ENCODE data around the gene RAB44.

The RAB44 gene

DNA sequence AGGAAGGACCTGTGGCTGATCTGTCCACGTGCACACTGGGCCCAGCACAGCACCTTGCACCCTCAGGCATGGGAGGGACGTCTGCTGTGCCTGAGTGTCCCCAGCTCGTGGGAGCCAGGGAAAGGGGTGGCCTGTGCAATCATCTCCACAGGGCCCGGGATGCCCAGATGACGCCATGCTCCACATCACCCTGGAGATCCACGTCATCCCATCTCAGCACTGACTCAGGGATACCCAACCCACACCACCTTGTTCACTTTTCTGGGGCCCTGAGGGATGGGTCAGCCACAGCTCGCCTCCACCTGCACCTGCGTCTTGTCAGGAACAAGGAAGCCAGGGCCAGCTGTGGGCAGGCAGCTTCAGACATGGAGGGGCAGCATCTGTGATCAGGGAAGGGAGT is 48.2 kb downstream of the RAB44 start:
- no peak for DNase-seq (ENCODE audit: low spot score)
- no peak overlapping the region for H3K27ac ChIP-seq
- ChIA-PET POLR2A (ENCODE audit: low non-redundant PET) (no interaction called here), CTCF (interaction anchor here (0.6 to 1.7 kb wide), 2 partner anchors 13 to 22 kb away, joined by 3 to 6 read pairs; no protein-coding TSS in a partner anchor)
- TF ChIP-seq, protein P1, sequence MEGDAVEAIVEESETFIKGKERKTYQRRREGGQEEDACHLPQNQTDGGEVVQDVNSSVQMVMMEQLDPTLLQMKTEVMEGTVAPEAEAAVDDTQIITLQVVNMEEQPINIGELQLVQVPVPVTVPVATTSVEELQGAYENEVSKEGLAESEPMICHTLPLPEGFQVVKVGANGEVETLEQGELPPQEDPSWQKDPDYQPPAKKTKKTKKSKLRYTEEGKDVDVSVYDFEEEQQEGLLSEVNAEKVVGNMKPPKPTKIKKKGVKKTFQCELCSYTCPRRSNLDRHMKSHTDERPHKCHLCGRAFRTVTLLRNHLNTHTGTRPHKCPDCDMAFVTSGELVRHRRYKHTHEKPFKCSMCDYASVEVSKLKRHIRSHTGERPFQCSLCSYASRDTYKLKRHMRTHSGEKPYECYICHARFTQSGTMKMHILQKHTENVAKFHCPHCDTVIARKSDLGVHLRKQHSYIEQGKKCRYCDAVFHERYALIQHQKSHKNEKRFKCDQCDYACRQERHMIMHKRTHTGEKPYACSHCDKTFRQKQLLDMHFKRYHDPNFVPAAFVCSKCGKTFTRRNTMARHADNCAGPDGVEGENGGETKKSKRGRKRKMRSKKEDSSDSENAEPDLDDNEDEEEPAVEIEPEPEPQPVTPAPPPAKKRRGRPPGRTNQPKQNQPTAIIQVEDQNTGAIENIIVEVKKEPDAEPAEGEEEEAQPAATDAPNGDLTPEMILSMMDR (conservative IDR thresholded peaks at IDR 0.05; ENCODE audit: low read depth) = no peak

GRCh38 chr6:36746251-36746650 is 48.6 kb downstream of the RAB44 start:
- DNase-seq (ENCODE audit: low spot score) = no peak
- ChIA-PET POLR2A (ENCODE audit: low non-redundant PET) (no interaction called here), CTCF (interaction anchor here (1.7 kb wide), 1 partner anchor 13 kb away, joined by 6 read pairs; no protein-coding TSS in a partner anchor)
- no peak overlapping the region for H3K27ac ChIP-seq
- TF ChIP-seq, protein P1 (conservative IDR thresholded peaks at IDR 0.05; ENCODE audit: low read depth) = no peak

GRCh38 chr6:36749829-36750489 is 52.3 kb downstream of the RAB44 start:
- TF ChIP-seq, protein P1 (conservative IDR thresholded peaks at IDR 0.05; ENCODE audit: low read depth) = no peak
- H3K27ac ChIP-seq = no peak overlapping the region
- ChIA-PET POLR2A (ENCODE audit: low non-redundant PET) (no interaction called here), CTCF (interaction anchor here (0.7 to 0.8 kb wide), 2 partner anchors 9 to 16 kb away, joined by 3 to 4 read pairs; no protein-coding TSS in a partner anchor)
- DNase-seq (ENCODE audit: low spot score) = no peak

DNA sequence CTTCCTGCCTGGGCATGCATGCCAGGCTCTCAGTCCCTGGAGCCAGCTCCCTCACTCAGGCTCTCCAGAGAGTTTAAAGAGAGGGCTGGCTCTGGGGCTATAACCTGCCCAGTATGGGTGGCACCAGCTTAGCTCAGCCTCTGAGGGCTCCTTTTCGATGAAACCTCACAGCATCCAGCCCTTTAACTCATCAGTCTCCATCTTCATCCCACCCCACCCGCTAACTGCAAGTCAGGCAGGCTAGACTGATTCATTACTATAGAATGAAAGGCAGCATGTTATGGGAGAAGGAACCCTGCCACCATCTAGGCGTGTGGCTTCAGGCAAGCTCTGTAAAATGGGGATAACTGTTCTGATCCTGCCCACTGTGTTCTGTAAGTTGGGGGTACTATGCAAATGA is 53.5 kb downstream of the RAB44 start:
- CTCF ChIA-PET = interaction anchor here (0.7 to 0.8 kb wide), 4 partner anchors 8 to 144 kb away, joined by 3 to 4 read pairs (median 4); no protein-coding TSS in a partner anchor
- POLR2A ChIA-PET (ENCODE audit: low non-redundant PET) = no interaction called here
- no peak overlapping the region for H3K27ac ChIP-seq
- TF ChIP-seq, protein P1 (conservative IDR thresholded peaks at IDR 0.05; ENCODE audit: low read depth) = no peak
- no peak for DNase-seq (ENCODE audit: low spot score)

GRCh38 chr6:36751833-36752186 is 54.2 kb downstream of the RAB44 start:
- peak overlapping the region; percentile 9; the same call in 1 of the 2 replicates for H3K27ac ChIP-seq
- ChIA-PET POLR2A (ENCODE audit: low non-redundant PET) (no interaction called here), CTCF (interaction anchor here (1.1 kb wide), 1 partner anchor 137 kb away, joined by 4 read pairs; no protein-coding TSS in a partner anchor)
- TF ChIP-seq, protein P1 (conservative IDR thresholded peaks at IDR 0.05; ENCODE audit: low read depth) = no peak
- DNase-seq (ENCODE audit: low spot score) = no peak

- POLR2A ChIA-PET (ENCODE audit: low non-redundant PET) = no interaction called here
- peak overlapping the region; percentile 9; the same call in 1 of the 2 replicates for H3K27ac ChIP-seq
- no peak for DNase-seq (ENCODE audit: low spot score)
- TF ChIP-seq, protein P1 (conservative IDR thresholded peaks at IDR 0.05; ENCODE audit: low read depth) = no peak
- CTCF ChIA-PET = interaction anchor here (0.8 to 1.6 kb wide), 4 partner anchors 9 to 138 kb away, joined by 3 to 8 read pairs (median 4); no protein-coding TSS in a partner anchor
Measured at GRCh38 chr6:36752187-36752885, 54.7 kb downstream of the RAB44 start.
